HG03457 (cell line): Measurements from ENCODE around the gene SSR1.
"Not testable (repeated sequence)": the region's sequence is repeated elsewhere in the genome, so short reads cannot be mapped to it uniquely, and the experiment has no call there.

Source experiments
- ATAC-seq: cut with Tn5 transposase; IDR thresholded peaks from one replicate; pipeline ENCODE4 v1.9.1; 2021; ENCODE audit warnings: moderate number of reproducible peaks; ENCODE audit not compliant: unreplicated experiment

SSR1 gene

GRCh38 chr6:7319406-7319805, 6.4 kb upstream of the SSR1 start:
- not testable (repeated sequence) for ATAC-seq

- no peak for ATAC-seq
Observed at GRCh38 chr6:7317538-7317937, 4.5 kb upstream of the SSR1 start.

- no peak for ATAC-seq
Observed at GRCh38 chr6:7316658-7317533, 3.9 kb upstream of the SSR1 start.

- ATAC-seq = no peak
Observed at GRCh38 chr6:7315948-7316365, 3.0 kb upstream of the SSR1 start.

GRCh38 chr6:7315087-7315947, 2.3 kb upstream of the SSR1 start:
- ATAC-seq = not testable (repeated sequence)

- no peak for ATAC-seq
Observed at GRCh38 chr6:7314414-7314813, 1.4 kb upstream of the SSR1 start.

- ATAC-seq = no peak
Observed at GRCh38 chr6:7313505-7314165, 636 bp upstream of the SSR1 start.

GRCh38 chr6:7311917-7312615, 933 bp downstream of the SSR1 start:
- ATAC-seq = no peak

GRCh38 chr6:7311176-7311575, 1.8 kb downstream of the SSR1 start:
- no peak for ATAC-seq

- ATAC-seq = no peak
Observed at GRCh38 chr6:7309050-7309449, 3.9 kb downstream of the SSR1 start.

- no peak for ATAC-seq
Observed at GRCh38 chr6:7307533-7307932, 5.5 kb downstream of the SSR1 start.

- ATAC-seq = no peak
Observed at GRCh38 chr6:7304821-7305220, 8.2 kb downstream of the SSR1 start.

GRCh38 chr6:7301702-7302101, 11.3 kb downstream of the SSR1 start:
- ATAC-seq = no peak

GRCh38 chr6:7300926-7301325, 12.1 kb downstream of the SSR1 start:
- ATAC-seq = no peak

GRCh38 chr6:7298113-7298512, 14.9 kb downstream of the SSR1 start:
- no peak for ATAC-seq

- ATAC-seq = no peak
Observed at GRCh38 chr6:7296602-7297001, 16.4 kb downstream of the SSR1 start.

GRCh38 chr6:7295916-7296315, 17.1 kb downstream of the SSR1 start:
- no peak for ATAC-seq

GRCh38 chr6:7292596-7293255, 20.3 kb downstream of the SSR1 start:
- no peak for ATAC-seq

- ATAC-seq = no peak
Observed at GRCh38 chr6:7290079-7290478, 22.9 kb downstream of the SSR1 start.

- no peak for ATAC-seq
Observed at GRCh38 chr6:7285416-7285815, 27.6 kb downstream of the SSR1 start.
